Measurements from ENCODE around the gene PTPA. TPM values are rescaled to one million over a fixed set of nuclear protein-coding genes. Genes with fewer than 3 reads are reported as not detected.
A peak's percentile ranks its signal among the peaks of the same experiment; 100 is the strongest.

Gene PTPA
- polyA plus RNA-seq, 3 donors, result 11.7 to 38.5 (median 12.4) TPM

DNA sequence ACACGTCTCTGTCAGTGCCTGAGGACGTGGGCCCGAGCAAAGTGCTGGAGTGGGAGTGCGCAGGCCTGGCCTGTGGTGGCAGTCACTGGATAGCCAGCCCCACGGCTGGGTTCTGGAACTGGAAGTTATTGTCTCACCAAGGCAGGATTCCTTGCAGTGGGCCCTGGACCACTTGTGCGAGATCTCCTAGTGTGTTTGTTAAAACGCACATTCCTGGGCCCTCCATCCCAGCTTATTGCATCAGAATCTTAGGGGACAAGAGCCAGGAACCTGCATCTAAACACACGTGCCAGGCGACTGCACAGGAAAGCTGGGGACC, 26.9 kb downstream of the PTPA start:
- peaks cover 50 to 72% of the 10 kb centered on the region in 2 donors for H3K36me3 Mint-ChIP-seq
- no peak overlapping the region for H3K27ac ChIP-seq (ENCODE audit: low read depth in 1 of 2, low read length in 2 of 2)
- no peak overlapping the region for H3K4me3 ChIP-seq (replicated peaks in 1 of 3; ENCODE audit: low read depth in 2 of 3, low read length in 3 of 3)
- H3K4me3 Mint-ChIP-seq, result no peak overlapping the region
- H4K20me1 ChIP-seq (ENCODE audit: insufficient read depth, low read length), result peaks cover under 1% of the 10 kb centered on the region
- no peak for DNase-seq
- peaks cover 39% of the 10 kb centered on the region for H3K4me1 Mint-ChIP-seq
- H3K9ac ChIP-seq (ENCODE audit: insufficient read depth, low read length, poor library complexity, severe bottlenecking), result no peak overlapping the region
- no peaks in the 10 kb centered on the region for H3K27me3 ChIP-seq (ENCODE audit: control insufficient read depth in 2 of 2, insufficient read depth in 2 of 2, low read length in 2 of 2)
- peaks cover 51 to 62% of the 10 kb centered on the region in 2 donors for H3K36me3 ChIP-seq (replicated peaks in 1 of 2; ENCODE audit: control insufficient read depth in 1 of 2, insufficient read depth in 2 of 2, low read length in 2 of 2)
- no peaks in the 10 kb centered on the region for H3K27me3 Mint-ChIP-seq (ENCODE audit: low read depth in 3 of 3)
- no peaks in the 10 kb centered on the region for H3K9me3 Mint-ChIP-seq
- H3K79me2 ChIP-seq (ENCODE audit: insufficient read depth, low read length), result peaks cover 17% of the 10 kb centered on the region
- H3K4me2 ChIP-seq (replicated peaks; ENCODE audit: extremely low read depth, low read length, poor library complexity, severe bottlenecking), result no peak overlapping the region
- 95% methylated on average over 8 of the region's 9 CpGs for WGBS (ENCODE audit: insufficient coverage)
- TF ChIP-seq, protein P1, sequence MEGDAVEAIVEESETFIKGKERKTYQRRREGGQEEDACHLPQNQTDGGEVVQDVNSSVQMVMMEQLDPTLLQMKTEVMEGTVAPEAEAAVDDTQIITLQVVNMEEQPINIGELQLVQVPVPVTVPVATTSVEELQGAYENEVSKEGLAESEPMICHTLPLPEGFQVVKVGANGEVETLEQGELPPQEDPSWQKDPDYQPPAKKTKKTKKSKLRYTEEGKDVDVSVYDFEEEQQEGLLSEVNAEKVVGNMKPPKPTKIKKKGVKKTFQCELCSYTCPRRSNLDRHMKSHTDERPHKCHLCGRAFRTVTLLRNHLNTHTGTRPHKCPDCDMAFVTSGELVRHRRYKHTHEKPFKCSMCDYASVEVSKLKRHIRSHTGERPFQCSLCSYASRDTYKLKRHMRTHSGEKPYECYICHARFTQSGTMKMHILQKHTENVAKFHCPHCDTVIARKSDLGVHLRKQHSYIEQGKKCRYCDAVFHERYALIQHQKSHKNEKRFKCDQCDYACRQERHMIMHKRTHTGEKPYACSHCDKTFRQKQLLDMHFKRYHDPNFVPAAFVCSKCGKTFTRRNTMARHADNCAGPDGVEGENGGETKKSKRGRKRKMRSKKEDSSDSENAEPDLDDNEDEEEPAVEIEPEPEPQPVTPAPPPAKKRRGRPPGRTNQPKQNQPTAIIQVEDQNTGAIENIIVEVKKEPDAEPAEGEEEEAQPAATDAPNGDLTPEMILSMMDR (IDR thresholded peaks at IDR 0.05), result no peak
- intact Hi-C loops (cut with micrococcal nuclease), result loop anchor here (5.0 to 10.0 kb wide), 3 partner anchors 39 to 647 kb away; partner anchors contain the start of gene IER5L (in 1 of the 2)
- peak overlapping the region in 3 of 7 donors; percentile 16 to 60 (median 51) for H3K27ac Mint-ChIP-seq
- H3K9me3 ChIP-seq (replicated peaks in 1 of 2; ENCODE audit: control insufficient read depth in 1 of 2, insufficient read depth in 1 of 2, low read length in 2 of 2), result no peaks in the 10 kb centered on the region
- H3K4me1 ChIP-seq (ENCODE audit: control insufficient read depth in 1 of 2, insufficient read depth in 2 of 2, low read length in 2 of 2), result peaks cover 37 to 44% of the 10 kb centered on the region in 2 donors
- H2AFZ ChIP-seq (ENCODE audit: insufficient read depth, low read depth, low read length, poor library complexity, severe bottlenecking), result no peak overlapping the region

GRCh38 chr9:129138476-129139232, 27.4 kb downstream of the PTPA start:
- H3K9me3 Mint-ChIP-seq, result no peaks in the 10 kb centered on the region
- Histone ChIP-seq H3K79me2 (ENCODE audit: insufficient read depth, low read length) (peaks cover 17% of the 10 kb centered on the region), H3K4me3 (replicated peaks in 1 of 3; ENCODE audit: low read depth in 2 of 3, low read length in 3 of 3) (no peak overlapping the region), H3K27me3 (ENCODE audit: control insufficient read depth in 2 of 2, insufficient read depth in 2 of 2, low read length in 2 of 2) (no peaks in the 10 kb centered on the region), H3K4me1 (ENCODE audit: control insufficient read depth in 1 of 2, insufficient read depth in 2 of 2, low read length in 2 of 2) (peaks cover 37 to 47% of the 10 kb centered on the region in 2 donors), H3K9me3 (replicated peaks in 1 of 2; ENCODE audit: control insufficient read depth in 1 of 2, insufficient read depth in 1 of 2, low read length in 2 of 2) (no peaks in the 10 kb centered on the region), H3K36me3 (replicated peaks in 1 of 2; ENCODE audit: control insufficient read depth in 1 of 2, insufficient read depth in 2 of 2, low read length in 2 of 2) (peaks cover 51 to 62% of the 10 kb centered on the region in 2 donors), H3K27ac (ENCODE audit: low read depth in 1 of 2, low read length in 2 of 2) (peak overlapping the region in 1 of 2 donors; percentile 99), H2AFZ (ENCODE audit: insufficient read depth, low read depth, low read length, poor library complexity, severe bottlenecking) (peak overlapping the region; percentile 50), H4K20me1 (ENCODE audit: insufficient read depth, low read length) (peaks cover 6% of the 10 kb centered on the region), H3K4me2 (replicated peaks; ENCODE audit: extremely low read depth, low read length, poor library complexity, severe bottlenecking) (peak overlapping the region; percentile 77), H3K9ac (ENCODE audit: insufficient read depth, low read length, poor library complexity, severe bottlenecking) (no peak overlapping the region)
- TF ChIP-seq, protein P1 (IDR thresholded peaks at IDR 0.05), result no peak
- H3K4me1 Mint-ChIP-seq, result peaks cover 41% of the 10 kb centered on the region
- peaks cover 48 to 72% of the 10 kb centered on the region in 2 donors for H3K36me3 Mint-ChIP-seq
- H3K27me3 Mint-ChIP-seq (ENCODE audit: low read depth in 3 of 3), result peaks cover 0 to 2% (median 0%) of the 10 kb centered on the region in 3 donors
- intact Hi-C loops (cut with micrococcal nuclease), result loop anchor here (5.0 to 10.0 kb wide), 3 partner anchors 39 to 646 kb away; partner anchors contain the start of gene IER5L (in 1 of the 2)
- DNase-seq, result no peak
- WGBS (ENCODE audit: insufficient coverage), result 84% methylated on average over 16 of the region's 21 CpGs
- peak overlapping the region in 1 of 2 donors; percentile 79 for H3K4me3 Mint-ChIP-seq
- H3K27ac Mint-ChIP-seq, result peak overlapping the region; percentile 83 to 98 (median 97)

All from CD14-positive monocyte (primary cell).